ENCODE data around the gene CELA2A.

CELA2A gene

DNA sequence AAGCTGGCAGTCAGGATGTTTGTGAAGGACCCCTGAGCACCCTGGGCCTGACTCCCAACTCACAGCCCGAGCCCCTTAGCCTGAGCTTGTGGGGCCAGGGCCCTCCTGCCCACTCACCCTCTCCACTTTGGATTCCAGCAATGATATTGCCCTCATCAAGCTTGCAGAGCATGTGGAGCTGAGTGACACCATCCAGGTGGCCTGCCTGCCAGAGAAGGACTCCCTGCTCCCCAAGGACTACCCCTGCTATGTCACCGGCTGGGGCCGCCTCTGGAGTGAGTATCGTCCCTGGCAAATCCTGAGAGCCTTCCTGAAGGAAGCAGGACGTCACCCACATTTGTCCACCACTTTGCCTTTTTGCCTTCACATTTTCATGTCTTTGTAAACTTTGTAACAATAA is 13.3 kb upstream of the CELA2A start:
- no peak for DNase-seq
- Histone ChIP-seq H3K4me3 (no peak overlapping the region), H3K4me1 (no peaks in the 10 kb centered on the region), H3K9me3 (no peaks in the 10 kb centered on the region), H3K36me3 (no peaks in the 10 kb centered on the region), H3K27me3 (peaks cover 0 to 21% of the 10 kb centered on the region in 2 donors), H3K27ac (no peak overlapping the region)
- intact Hi-C loops (cut with DNase I; ENCODE audit: low total_unique reads) = no loop called here
- TF ChIP-seq, protein P1, sequence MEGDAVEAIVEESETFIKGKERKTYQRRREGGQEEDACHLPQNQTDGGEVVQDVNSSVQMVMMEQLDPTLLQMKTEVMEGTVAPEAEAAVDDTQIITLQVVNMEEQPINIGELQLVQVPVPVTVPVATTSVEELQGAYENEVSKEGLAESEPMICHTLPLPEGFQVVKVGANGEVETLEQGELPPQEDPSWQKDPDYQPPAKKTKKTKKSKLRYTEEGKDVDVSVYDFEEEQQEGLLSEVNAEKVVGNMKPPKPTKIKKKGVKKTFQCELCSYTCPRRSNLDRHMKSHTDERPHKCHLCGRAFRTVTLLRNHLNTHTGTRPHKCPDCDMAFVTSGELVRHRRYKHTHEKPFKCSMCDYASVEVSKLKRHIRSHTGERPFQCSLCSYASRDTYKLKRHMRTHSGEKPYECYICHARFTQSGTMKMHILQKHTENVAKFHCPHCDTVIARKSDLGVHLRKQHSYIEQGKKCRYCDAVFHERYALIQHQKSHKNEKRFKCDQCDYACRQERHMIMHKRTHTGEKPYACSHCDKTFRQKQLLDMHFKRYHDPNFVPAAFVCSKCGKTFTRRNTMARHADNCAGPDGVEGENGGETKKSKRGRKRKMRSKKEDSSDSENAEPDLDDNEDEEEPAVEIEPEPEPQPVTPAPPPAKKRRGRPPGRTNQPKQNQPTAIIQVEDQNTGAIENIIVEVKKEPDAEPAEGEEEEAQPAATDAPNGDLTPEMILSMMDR (IDR thresholded peaks at IDR 0.05) = no peak

DNA sequence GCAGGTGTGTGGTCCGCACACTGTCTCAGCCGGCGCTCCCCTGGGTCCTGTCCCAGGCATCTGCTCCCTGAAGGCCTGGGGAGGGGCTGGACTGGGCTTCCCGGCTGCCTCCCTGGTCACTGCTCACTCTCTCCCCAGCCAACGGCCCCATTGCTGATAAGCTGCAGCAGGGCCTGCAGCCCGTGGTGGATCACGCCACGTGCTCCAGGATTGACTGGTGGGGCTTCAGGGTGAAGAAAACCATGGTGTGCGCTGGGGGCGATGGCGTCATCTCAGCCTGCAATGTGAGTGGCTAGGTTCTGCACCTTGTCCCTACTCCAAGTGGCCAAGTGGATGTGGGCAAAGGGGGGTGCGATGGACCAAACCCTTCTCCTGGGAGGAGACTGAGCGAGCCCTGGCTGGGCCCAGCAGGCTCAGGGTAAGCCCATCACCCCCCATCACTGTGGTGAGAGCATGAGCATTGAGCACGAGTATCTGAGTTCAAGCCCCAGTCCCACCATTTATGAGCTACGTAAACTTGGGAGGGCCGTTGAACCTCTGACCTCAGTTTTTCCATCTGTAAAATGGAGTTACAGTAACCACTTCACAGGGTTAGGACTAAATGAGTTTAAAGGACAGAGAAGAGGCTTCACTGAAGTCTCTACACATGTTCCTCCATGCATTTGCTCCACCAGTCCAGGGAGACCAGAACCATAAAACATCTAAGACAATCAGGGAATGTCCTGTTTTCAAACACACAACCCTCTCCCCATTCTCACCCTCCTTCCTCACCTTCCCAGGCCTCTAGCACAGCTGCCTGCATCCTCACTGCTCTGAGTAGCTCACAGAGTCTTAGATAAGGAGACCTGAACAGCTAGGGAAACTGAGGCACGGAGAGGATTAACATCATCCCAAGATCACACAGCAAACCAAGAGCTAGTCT is 11.8 kb upstream of the CELA2A start:
- Histone ChIP-seq H3K4me3 (no peak overlapping the region), H3K36me3 (no peaks in the 10 kb centered on the region), H3K27me3 (peaks cover 0 to 21% of the 10 kb centered on the region in 2 donors), H3K4me1 (no peaks in the 10 kb centered on the region), H3K27ac (no peak overlapping the region), H3K9me3 (no peaks in the 10 kb centered on the region)
- no peak for DNase-seq
- TF ChIP-seq, protein P1 (IDR thresholded peaks at IDR 0.05) = no peak
- intact Hi-C loops (cut with DNase I; ENCODE audit: low total_unique reads) = no loop called here

DNA sequence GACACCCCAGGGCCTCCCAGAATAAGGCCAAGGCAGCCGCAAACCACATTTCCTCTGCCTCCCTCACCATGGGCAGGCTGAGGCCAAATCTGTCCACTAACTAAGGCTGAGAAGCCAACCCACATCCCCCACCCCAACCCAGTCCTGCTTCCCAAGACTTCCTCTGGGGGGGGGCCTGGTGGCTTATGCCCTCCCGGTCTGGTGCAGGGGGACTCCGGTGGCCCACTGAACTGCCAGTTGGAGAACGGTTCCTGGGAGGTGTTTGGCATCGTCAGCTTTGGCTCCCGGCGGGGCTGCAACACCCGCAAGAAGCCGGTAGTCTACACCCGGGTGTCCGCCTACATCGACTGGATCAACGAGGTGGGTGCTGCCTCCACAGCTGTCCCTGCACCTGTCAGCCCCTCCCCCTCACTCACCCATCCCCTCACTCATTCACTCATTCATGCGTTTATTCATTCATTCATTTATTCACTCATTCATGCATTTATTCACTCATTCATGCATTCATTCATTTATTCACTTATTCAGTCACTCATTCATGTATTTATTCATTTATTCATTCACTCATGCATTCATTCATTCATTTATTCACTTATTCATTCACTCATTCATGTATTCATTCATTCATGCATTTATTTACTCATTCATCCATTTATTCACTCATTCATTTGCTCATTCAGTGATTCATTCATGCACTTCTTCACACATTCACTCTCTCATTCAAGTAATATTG is 11.0 kb upstream of the CELA2A start:
- no peak overlapping the region for H3K4me3 ChIP-seq
- H3K9me3 ChIP-seq = no peaks in the 10 kb centered on the region
- no peak for DNase-seq
- intact Hi-C loops (cut with DNase I; ENCODE audit: low total_unique reads) = no loop called here
- peaks cover 0 to 21% of the 10 kb centered on the region in 2 donors for H3K27me3 ChIP-seq
- no peaks in the 10 kb centered on the region for H3K4me1 ChIP-seq
- H3K36me3 ChIP-seq = no peaks in the 10 kb centered on the region
- TF ChIP-seq, protein P1 (IDR thresholded peaks at IDR 0.05) = no peak
- H3K27ac ChIP-seq = no peak overlapping the region

DNA sequence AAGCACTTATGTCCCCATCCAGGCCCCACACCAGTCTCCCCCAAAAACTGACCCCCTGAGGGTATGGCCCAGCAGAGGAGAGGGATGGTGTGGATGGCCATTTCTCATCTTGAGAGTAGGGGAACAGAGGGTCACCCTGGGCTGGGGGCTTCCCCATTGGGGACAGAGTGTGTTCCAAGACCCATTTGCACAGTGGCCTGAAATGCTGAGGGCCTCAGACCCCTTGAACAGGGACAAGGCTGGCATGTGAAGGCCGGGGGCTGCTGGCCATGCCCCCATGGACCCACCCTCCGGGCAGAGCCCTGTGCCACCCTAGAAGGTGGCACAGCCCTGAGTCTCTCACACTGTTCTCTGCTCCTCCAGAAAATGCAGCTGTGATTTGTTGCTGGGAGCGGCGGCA is 10.3 kb upstream of the CELA2A start:
- no peaks in the 10 kb centered on the region for H3K36me3 ChIP-seq
- no peaks in the 10 kb centered on the region for H3K9me3 ChIP-seq
- intact Hi-C loops (cut with DNase I; ENCODE audit: low total_unique reads) = no loop called here
- TF ChIP-seq, protein P1 (IDR thresholded peaks at IDR 0.05) = no peak
- H3K4me1 ChIP-seq = no peaks in the 10 kb centered on the region
- no peak for DNase-seq
- H3K4me3 ChIP-seq = no peak overlapping the region
- H3K27me3 ChIP-seq = peaks cover 0 to 22% of the 10 kb centered on the region in 2 donors
- no peak overlapping the region for H3K27ac ChIP-seq

DNA sequence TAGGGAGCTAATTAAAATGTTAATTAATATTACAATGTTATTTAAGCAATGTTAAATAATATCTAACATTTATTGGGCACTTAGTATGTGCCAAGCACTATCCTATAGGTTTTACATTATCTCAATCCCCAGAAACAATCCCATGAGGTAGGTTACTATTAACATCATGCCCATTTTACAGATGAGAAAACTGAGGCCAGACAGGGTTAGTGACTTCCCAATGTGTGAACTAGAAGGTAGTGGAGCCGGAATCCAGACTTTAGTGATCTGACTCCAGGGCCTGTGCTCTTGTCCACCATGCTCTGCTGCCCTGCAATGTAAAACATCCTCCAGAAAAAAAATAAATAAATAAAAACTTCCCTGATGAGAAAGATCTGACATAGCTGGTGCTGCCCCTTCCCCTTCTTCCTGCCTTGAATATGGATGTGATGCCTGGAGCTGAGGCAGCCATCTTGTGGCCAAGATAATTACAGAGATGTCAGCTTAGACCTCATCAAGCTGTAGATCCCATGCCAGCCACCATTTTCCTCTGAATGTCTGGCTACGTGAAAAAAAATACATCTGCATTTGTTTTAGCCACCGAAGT is 7.6 kb upstream of the CELA2A start:
- Histone ChIP-seq H3K36me3 (no peaks in the 10 kb centered on the region), H3K27me3 (peaks cover 0 to 25% of the 10 kb centered on the region in 2 donors)

More for the DNA sequence above, 7.6 kb upstream of the CELA2A start:
- no peak overlapping the region for H3K4me3 ChIP-seq
- no peaks in the 10 kb centered on the region for H3K9me3 ChIP-seq
- H3K4me1 ChIP-seq = no peaks in the 10 kb centered on the region
- H3K27ac ChIP-seq = no peak overlapping the region
- intact Hi-C loops (cut with DNase I; ENCODE audit: low total_unique reads) = no loop called here
- TF ChIP-seq, protein P1 (IDR thresholded peaks at IDR 0.05) = no peak
- DNase-seq = no peak

Measured in tibial artery (tissue), 4 donors.